Hematopoietic multipotent progenitor cell treated with erythropoietin and hydrocortisone succinate and interleukin-3 and kit ligand, for 4 days (in vitro differentiated cells): Measurements from ENCODE around the gene PWWP2B.

Experiments used
- DNase-seq: peaks from one replicate; pipeline ENCODE4 v3.0.0-alpha.2; 2015

The PWWP2B gene

GRCh38 chr10:132408823-132409666 is 12.0 kb downstream of the PWWP2B start:
- DNase-seq, result no peak

- no peak for DNase-seq
These were observed 12.6 kb downstream of the PWWP2B start for GRCh38 chr10:132409667-132410028.

GRCh38 chr10:132410056-132410778 is 13.2 kb downstream of the PWWP2B start:
- no peak for DNase-seq

- DNase-seq, result peak; percentile 40
These were observed 14.0 kb downstream of the PWWP2B start for GRCh38 chr10:132410779-132411532.

GRCh38 chr10:132411561-132412253 is 14.7 kb downstream of the PWWP2B start:
- peak; percentile 48 for DNase-seq

GRCh38 chr10:132412316-132413192 is 15.6 kb downstream of the PWWP2B start:
- DNase-seq, result peak; percentile 49

- no peak for DNase-seq
These were observed 16.5 kb downstream of the PWWP2B start for GRCh38 chr10:132413226-132414205.

GRCh38 chr10:132414402-132415016 is 17.5 kb downstream of the PWWP2B start:
- DNase-seq, result no peak

GRCh38 chr10:132415255-132415654 is 18.3 kb downstream of the PWWP2B start:
- DNase-seq, result no peak

GRCh38 chr10:132415956-132416355 is 19.0 kb downstream of the PWWP2B start:
- DNase-seq, result no peak

- DNase-seq, result no peak
These were observed 19.7 kb downstream of the PWWP2B start for GRCh38 chr10:132416566-132417256.

- no peak for DNase-seq
These were observed 20.4 kb downstream of the PWWP2B start for GRCh38 chr10:132417257-132417910.

- no peak for DNase-seq
These were observed 21.0 kb downstream of the PWWP2B start for GRCh38 chr10:132417957-132418441.

- peak; percentile 69 for DNase-seq
These were observed 21.8 kb downstream of the PWWP2B start for GRCh38 chr10:132418527-132419416.

GRCh38 chr10:132419538-132420468 is 22.8 kb downstream of the PWWP2B start:
- no peak for DNase-seq

- DNase-seq, result peak; percentile 62
These were observed 23.5 kb downstream of the PWWP2B start for GRCh38 chr10:132420469-132420980.
